HG03558 (cell line): Measurements from ENCODE around the gene FUBP3.

Experiments used
- ATAC-seq: cut with Tn5 transposase; IDR thresholded peaks from one replicate; pipeline ENCODE4 v1.9.1; 2021; ENCODE audit warnings: moderate number of reproducible peaks; ENCODE audit not compliant: unreplicated experiment; ENCODE audit errors: extremely low read depth

The FUBP3 gene

DNA sequence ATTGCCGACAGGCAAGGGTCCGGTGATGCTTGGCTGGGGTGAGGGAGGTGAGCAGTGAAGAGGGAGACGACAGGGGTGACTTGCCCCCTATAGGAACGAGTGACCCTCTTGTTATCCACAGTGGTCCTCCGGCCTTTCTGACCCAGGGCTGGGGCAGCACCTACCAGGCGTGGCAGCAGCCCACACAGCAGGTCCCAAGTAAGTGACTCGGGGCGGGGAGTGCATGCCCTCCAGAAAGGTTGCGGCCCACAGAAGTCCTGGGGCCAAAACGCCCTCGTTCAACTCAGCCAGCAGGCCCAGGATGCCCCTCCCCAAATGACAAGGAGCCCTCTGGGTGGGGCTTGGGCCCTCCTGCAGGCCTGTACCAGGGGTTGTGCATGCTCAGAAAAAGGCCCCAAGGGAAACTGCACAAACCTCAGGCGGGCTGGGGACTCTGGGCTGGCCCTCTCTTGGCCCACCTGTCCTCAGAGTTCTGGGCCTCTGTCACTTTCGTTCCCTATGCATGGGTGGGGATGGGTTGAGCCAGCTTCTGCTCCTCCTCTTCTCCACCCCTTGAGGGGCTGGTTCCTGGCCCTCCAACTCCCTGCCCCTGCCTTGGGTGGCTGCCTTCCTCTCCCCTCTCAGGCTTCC lies 52.8 kb downstream of the FUBP3 start:
- no peak for ATAC-seq

GRCh38 chr9:130632841-130633240 lies 53.5 kb downstream of the FUBP3 start:
- ATAC-seq: no peak

GRCh38 chr9:130633336-130634190 lies 54.2 kb downstream of the FUBP3 start:
- ATAC-seq: no peak

- ATAC-seq: no peak
These were observed 54.9 kb downstream of the FUBP3 start for GRCh38 chr9:130634191-130634768.

GRCh38 chr9:130634801-130635200 lies 55.4 kb downstream of the FUBP3 start:
- no peak for ATAC-seq

- no peak for ATAC-seq
These were observed 55.9 kb downstream of the FUBP3 start for GRCh38 chr9:130635306-130635705.

DNA sequence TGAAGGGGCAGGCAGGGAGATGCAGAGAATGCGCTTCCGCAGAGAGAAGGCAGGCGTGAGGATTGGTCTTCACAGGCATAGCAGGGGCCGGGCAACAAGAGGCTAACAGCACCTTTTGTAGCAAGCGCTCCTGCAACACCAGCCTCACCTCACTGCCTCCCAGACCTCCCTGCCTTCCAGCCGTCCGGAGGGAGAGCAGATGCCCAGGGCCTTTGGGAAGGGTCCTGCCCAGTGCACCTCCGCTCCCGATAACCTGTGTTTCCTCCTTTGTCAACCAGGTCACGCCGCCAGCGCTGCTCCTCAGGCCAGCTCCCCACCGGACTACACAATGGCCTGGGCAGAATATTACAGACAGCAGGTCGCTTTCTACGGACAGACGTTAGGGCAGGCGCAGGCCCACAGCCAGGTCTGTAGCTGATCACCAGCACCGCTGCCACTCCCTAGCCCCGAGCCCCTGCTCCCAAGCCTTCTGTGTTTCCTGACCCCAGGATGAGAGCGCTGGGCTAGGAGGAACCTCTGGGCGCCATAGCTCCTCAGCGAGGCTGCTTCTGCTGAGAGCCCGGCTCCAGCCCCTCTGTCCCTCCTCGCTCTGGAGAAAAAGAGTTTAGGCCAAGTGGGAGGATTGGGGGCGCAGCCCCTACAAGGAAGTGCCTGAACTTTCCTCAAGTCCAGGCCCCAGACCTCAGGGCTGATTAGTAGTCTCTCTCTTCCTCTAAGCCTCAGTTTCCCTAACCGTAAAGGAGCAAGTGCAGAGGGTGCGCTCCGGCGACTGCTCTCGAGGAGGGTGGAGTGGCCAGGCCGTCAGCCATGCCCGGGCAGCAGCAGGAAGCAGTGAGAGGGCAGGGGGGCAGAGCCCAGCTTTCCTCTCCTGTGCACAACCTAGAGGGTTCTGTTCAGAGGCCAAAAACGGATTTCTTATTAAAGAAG lies 56.6 kb downstream of the FUBP3 start:
- no peak for ATAC-seq

DNA sequence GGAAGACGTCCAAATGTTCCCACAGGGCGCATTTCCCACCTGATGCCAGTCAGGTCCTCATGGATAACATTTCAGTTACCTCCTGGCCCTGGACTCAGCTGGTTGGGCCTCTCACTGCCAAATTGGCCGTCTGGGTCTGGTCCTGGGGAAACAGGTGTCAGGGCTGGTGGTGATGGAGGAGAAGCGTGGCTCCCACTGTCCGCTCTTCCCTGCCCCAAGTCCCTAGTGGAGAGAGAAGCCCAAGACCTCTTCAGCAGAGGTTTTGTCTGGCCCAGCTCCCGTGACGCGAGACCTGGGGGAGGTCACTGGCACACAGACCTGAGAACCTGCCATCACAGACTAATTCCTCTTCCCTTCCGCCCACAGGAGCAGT lies 57.3 kb downstream of the FUBP3 start:
- ATAC-seq: no peak

DNA sequence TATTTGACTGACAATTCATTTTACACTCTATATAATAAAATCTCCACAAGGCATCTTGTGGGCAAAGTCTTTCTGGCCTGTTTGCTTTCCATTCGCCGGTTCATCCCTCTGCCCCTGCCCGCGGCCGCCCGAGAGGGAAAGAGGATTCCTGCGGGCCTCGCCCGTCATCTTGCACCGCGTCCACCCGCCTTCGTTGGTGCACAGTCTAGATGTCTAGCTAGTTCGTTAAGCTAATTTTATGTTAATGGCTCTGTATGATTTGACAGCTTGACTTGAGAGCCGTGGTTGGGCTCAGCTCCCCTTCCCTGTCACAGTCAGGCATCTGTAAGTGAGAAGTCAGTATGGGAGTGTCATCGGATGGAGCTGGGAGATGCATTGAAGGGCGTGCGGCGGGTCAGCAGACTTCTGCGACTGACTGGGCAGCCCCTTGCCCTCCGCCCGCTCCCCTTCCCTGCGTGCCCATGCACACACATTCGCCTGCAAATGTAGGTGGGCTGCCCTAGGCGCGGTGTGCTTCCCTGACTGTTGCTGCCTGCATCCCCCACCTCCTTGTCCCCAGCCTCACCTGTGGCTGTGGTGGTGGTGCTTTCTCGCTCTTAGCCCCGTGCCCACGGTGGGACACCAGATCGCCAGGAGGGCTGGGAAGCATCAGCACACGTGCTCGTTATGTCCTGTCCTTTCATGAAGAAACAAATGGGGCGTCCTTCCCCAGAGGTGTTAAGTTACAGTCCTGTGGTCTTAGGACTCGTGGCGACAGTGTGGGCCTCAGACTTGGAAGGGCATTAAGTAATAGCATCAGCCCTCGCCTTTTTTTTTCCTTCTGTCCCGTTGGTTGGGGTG lies 59.1 kb downstream of the FUBP3 start:
- no peak for ATAC-seq

GRCh38 chr9:130639124-130639765 lies 59.9 kb downstream of the FUBP3 start:
- ATAC-seq: no peak

GRCh38 chr9:130639866-130640555 lies 60.6 kb downstream of the FUBP3 start:
- no peak for ATAC-seq

- ATAC-seq: no peak
These were observed 61.3 kb downstream of the FUBP3 start for GRCh38 chr9:130640681-130641080.

DNA sequence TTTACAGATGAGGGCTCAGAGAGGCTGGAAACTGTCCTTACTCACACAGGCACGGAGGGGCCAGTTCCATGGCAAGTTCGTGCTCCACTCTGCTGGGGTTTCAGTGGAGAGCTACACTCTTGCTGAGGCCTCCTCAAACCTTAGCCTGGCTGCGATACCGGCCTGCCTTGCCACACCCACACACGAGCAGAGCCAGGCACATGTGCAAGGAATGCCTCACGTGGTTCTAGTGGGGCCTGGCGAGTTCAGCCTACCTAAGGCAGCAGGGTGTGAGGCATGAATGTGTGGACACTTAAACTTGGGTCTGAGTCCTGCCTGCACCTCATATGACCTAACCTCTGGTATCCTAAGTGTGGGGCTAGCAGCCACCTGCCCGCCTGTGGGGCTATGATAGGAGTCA lies 63.5 kb downstream of the FUBP3 start:
- ATAC-seq: no peak

DNA sequence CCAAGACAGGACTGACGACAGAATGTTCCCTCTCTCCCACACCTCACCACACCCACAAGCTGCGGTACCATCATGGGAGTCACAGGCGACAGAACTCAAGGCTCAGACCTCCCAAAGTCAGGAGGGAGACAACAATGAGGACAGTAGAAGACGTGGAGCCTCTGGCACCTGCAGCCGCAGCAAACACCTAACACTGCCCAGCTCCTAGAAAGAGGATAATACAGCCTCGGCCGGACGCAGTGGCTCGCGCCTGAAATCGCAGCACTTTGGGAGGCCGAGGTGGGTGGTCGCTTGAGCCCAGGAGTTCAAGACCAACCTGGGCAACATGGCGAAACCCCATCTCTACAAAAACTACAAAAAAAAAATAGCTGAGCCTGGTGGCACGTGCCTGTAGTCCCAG lies 71.8 kb downstream of the FUBP3 start:
- ATAC-seq: no peak

GRCh38 chr9:130651752-130652151 lies 72.4 kb downstream of the FUBP3 start:
- ATAC-seq: no peak

- no peak for ATAC-seq
These were observed 75.5 kb downstream of the FUBP3 start for GRCh38 chr9:130654879-130655278.

DNA sequence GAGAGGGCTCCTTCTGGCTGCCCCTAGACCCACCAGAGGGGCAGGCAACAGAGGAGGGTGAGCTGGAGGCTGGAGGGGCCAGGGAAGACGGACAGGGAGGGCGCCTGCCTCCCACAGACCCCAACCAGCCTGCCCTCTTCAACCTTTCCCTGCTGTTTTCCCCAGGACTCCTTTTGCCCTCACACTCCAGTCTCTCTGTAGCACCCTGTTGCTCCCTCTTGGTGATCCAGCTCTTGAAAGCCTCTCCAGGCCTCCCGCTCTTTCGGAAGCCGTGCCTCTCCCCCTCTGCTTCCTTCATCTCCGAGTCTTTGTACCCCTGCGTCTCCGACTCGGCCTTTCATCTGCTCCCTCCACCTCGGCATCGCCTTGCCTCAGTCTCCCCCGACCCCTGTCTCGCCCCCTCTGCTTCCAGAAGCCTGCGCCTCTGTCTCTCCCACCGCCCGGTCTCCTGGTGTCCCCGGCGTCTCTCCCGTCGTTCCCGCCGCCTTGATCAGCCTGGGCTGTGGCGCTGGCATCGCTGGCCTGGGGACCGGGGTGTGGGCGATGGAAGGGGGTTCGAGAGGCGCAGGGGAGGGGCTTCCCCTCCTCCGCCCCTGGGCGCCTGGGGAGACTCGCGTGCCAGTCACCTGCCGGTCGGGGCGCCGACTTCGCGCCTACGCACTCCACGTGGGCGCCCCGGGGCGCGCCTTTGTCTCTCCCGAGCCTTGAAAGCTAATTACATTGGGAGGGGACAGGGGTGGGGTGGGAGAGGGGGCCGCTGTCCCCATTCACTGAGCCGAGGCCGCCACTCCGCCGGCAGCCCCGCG lies 79.7 kb downstream of the FUBP3 start:
- no peak for ATAC-seq
